Activated naive CD4-positive, alpha-beta T cell treated with Interleukin-2 at 50 U/mL for 16 hours (primary cell): ENCODE measurements around the gene RAP1A.
"Not testable (repeated sequence)": the region's sequence is repeated elsewhere in the genome, so short reads cannot be mapped to it uniquely, and the experiment has no call there.

Experiments used
- DNase-seq: peaks from one replicate; pipeline ENCODE4 v3.0.0-alpha.2; 2020

RAP1A gene

DNA sequence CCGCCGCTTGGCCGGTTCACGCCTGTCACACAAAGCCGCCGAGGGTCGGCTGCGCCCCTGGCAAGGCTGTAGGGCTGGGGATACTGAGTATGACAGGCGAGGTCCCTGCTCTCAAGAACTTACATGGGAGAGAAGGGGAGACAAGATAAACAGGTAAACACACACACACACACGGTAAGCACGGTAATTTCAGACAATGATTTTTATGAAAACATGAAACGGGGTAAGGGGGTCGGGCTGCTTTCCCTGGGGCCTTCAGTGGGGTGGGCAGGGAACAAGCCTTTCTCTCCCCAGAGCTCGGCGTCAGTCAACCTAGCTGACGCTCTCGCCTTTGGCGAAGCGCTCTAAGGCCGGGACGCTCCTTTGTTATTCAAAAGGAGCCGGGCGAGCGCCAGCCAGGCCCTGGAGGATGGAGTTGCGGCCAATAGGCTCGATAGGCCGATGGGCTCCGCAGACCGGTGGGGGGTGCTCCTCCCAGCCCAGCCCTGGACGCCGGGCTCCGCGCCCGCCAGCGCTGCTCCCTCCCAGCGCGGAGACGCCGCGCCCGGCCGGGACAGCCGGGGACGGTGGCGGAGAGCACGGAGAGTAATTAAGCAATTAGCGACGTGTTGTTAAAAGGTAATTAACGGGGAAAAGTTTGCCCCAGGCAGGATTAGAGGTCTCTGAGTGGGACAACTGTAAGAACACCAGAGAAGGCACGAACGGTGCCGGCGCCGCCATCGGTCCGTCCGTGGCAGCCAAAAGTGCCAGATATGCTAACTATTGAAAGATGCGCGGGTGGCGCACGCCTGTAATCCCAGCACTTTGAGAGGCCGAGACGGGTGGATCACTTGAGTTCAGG, 120.6 kb downstream of the RAP1A start:
- DNase-seq: peak; percentile 23

DNA sequence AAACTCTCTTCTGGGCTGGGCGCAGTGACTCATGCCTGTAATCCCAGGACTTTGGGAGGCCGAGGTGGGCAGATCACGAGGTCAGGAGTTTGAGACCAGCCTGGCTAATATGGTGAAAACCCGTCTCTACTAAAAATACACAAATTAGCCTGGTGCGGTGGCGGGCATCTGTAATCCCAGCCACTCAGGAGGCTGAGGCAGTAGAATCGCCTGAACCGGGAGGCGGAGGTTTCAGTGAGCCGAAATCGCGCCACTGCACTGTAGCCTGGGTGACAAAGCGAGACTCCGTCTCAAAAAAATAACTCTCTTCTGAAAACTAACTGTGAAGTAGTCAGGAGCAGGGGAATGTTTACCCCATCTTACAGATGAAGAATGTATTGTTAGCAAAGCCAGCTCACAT, 122.7 kb downstream of the RAP1A start:
- not testable (repeated sequence) for DNase-seq

DNA sequence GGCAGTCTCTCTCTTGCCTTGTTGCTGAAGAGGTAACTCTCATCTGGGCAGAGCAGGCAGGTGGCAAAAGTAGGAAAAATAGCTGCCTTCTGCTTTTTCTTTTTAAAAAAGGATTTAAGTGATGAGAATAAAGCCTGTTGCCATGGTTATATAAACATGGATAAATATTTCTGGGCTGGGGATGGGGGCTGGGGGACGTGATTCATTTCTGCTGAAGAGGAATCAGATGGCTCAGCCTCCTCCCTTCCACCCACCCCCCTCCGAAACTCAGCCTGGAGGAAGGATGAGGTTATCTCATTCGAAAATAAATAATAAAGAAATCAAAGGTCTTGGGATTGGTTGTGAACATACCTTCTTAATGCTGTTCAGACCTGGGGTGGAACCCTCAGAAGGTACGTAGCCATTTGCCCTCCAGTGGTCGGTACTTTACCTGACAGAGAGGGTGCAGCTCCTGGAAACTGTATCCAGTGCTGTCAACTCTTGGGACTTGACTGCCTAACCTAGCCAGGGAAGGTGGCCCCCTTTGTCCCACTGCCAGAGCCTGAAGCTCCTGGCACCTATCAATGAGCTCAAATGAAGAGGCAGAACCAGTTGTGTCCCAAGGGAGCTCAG, 123.5 kb downstream of the RAP1A start:
- DNase-seq: no peak

DNA sequence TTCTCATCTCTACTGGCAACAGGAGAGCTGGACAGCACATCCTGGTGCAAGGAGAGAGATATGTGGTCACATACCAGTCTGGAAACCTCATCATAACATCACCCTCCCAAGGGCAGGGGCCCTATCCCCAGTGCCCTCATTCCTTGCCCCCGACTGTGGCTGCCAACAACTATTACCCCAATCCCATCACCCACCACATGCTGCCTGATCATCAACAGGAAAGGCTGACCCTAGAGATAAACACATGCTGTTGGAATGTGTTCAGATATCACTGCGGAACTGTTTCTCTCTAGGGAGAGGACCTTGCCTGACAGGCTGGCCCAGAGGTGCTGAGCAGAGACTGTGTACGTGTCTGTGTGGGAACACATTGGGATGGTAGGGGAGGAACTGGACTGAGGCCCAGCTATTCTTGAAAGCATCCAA, 124.1 kb downstream of the RAP1A start:
- no peak for DNase-seq

DNA sequence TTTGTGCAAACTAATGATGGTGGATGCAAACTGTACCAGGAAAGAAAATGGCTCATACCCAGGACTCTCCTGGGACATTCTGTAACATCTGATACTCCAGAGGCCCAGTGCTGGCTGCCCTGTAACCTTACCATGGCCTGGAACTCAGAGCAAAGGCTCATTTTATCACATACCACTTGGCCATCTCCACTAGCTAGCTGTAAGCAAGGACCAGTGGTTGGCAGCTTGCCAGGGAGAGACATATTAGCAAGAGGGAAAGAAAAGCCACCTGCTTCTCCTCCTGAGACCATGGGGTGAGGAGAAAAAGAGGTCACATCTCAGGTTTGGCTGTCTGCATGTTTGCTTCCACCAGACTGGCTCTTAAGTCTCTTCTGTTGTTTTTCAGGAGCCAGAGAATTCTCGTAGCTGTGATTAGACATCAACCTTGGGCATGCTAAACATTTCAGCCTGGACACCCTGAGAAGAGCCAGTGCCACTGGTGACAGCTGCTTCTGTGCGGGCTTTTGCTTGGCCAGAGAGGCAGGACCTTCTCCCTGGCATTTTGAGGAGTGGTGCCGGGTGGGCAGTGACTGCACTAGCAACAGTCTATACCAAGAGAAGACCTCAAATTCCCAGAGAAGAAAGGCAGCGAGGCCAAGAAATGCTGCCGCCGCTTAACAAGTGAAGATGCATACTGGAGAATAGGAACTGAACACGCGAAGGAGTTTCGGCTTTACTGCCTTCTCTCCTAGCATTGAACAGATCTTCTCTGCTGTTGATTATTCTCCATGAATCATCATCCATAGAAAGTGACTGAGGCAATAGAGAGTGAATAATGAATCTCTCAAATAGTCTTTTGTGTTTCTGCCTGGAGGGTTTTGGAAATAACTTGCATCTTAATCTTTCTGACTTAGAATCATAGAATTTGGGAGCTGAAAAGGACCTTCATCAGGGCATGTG, 126.4 kb downstream of the RAP1A start:
- DNase-seq: no peak

DNA sequence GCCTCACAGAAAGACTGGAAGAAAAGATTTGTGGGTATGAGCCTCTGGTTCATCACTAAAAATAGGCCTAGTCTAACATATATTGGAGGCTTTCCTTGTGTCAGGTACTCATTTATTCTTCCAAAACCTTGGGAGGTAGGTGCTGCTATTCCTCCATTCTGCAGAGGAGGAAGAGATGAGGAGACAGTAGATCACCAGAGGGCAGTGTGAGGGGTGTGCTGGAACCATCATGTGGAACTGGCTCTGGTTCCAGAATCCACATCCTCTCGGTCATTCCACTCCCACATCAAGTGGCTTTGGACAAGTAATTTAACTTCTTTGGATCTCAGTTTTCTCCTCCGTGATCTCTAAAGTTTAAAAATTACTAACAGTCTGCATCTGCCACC, 127.0 kb downstream of the RAP1A start:
- no peak for DNase-seq

DNA sequence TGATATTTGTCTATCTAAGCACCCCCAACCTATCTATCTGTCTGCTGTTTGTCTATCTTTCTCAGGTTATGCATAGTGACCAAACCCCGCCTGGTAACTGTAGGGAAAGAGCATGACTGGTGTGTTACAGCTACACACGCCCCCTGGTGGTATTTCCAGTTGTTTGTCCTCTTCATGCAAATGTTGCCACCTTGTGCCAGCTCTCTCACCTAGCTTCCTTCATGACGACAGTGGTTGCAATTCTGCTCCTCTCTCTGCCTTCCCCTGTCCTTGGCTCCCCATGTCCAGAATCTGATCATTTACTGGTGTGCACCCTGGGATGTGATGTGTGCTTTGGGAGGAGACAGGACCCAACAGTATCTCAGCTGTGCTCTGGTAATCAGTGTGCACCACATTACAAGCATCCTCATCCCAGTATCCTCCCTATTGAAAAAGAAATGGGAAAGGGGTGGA, 127.7 kb downstream of the RAP1A start:
- peak; percentile 64 for DNase-seq

DNA sequence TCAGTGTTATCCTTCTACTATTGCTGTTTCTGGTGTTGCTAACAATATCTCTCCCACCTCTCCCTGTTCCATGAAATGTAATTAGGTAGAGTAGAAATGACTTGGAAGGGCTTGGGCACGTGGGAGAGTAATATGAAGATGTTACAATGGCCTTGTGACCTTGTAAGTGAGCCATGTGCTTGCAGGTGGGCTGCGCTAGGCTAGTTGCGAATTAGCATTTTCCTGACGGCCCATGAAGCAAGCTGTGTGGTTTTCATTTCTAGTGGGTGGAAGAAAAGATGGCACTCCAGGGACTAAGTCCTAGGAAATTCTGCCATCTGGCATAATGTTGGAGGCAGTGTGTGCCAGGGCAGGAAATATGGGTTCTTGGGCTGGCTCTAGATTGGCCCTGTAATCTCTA, 128.4 kb downstream of the RAP1A start:
- DNase-seq: no peak

DNA sequence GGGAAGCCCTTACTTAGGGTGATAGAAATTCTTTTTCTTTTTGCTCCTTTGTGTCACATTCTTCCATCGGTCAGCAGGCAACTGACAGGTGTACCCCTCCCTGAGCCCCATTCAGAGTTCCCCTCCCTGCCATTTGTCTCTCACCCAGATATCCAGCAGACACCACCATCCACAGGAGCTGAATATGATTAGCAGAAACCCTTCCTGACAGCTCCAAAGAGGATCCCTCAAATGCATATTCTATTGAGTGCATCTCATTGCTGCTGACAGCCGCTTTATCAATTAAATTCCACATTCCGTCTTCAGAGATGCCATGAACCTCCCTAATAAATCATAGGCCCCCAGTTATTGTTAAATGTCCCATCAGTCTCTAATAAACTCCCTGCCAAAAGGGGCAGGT, 130.0 kb downstream of the RAP1A start:
- DNase-seq: no peak

DNA sequence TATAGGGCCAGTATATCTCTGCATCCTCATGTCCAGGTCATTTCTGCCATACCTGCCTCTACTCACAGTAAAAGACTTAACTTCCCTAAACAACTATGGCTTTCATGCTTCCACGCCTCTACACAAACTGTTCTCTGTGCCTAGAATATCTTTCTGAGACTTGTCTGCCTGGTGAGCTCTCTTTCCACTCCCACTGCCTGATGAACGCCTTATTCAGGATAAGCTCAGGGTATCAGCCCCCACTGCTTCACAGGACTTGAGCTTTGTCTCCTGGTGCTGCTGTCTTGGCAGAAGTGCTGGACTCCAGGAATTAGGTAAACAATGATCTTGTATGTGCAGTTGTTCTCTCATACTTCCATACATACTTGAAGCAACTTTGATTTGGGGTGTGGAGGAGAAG, 131.3 kb downstream of the RAP1A start:
- DNase-seq: no peak

DNA sequence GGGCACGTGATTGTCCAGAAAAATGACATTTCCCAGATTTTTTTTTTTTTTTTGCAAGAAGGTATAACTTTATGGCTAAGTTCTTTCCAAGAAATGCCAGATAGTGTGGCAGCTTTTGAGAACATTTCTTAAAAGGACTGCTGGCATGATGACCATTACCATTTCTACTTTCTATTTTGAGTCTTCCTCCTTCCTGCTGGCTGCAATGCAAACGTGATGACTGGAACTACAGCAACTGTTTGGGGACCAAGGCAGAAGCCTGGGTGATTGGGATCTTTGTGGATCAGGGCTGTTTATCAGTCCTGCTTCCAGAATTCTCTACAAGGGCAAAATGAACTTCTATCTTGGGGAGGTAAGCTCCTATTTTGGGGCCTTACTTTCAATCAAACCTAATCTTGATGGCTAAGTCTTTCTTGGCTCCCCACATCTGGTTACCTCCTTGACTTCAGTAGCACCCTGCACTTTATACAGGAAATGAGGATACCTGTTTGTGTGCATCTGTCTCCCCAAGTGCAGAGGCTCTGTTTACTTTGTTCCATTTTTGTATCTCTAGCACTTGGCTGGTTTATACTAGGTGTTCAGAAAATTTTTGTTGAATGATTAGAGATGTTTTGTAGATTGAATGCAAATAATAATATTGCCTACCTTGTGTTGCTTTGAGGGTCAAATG, 132.5 kb downstream of the RAP1A start:
- no peak for DNase-seq

DNA sequence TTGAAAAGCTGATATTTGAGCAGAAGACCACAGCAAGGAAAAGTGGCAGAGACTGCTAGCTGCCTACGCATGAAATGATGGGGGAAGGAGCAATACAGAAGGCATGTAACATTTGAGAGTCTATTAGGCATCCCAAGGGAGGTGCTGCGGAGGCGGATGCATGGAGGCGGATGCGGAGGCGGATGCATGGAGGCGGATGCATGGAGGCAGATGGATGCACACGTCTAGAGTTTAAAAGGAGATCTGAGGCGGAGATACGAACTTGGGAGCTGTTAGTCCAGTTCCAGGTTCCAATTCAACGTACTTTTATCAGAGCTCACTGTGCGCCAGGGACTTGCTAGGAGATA, 135.4 kb downstream of the RAP1A start:
- DNase-seq: peak; percentile 40

DNA sequence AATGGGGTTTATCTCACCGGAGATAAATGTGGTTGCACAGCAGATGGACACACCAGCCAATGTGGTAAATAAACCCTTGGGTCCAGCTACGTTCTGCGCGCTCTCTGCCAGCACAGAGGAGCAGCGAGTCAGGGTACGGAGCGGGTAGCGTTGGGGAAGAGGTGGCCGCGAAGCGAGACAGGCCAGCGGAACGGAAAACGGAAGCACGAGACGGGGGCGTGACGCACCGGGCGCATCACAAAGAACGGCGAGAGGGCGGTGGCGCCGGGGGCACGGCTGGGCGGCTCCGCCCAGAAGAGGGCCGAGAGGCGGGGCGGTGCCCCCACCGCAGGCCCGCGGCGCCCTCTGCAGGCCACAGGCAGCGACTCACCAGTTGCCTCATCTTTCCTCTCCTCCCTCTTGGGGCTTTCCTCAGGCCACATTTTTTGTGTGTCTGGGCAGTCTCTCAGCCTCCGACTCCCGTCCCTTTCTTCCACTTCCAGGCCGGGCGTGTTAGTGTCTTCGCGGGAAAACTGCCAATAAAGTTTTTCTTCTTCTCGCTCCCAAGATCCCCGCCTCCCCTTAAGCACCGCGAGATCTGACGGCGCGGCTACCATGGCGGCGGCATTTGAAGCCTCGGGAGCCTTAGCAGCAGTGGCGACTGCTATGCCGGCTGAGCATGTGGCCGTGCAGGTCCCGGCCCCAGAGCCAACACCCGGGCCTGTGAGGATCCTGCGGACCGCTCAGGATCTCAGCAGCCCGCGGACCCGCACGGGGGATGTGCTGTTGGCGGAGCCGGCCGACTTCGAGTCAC, 135.9 kb downstream of the RAP1A start, which contains the start of gene DDX20:
TSS of gene DDX20 (plus strand) at position 571 of the 793 bp plus-strand sequence. CDS start at position 595, 24 bp downstream.
- peak; percentile 94 for DNase-seq

DNA sequence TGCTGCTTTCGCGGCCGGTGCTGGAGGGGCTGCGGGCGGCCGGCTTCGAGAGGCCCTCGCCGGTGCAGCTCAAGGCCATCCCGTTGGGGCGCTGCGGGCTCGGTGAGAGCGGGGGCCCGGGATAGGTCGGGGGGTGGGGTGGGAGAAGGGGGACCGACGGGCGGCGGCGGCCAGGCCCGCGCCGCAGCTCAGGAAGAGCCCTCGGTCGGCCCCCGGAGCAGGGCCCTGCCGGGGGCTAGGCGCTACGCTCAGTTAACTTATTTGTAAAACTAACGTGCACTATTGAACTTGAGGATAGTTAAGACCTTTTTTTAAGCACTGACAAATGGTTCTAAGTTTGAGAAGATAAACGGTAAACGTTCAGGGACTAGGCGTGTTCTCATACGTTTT, 136.5 kb downstream of the RAP1A start:
- DNase-seq: no peak

DNA sequence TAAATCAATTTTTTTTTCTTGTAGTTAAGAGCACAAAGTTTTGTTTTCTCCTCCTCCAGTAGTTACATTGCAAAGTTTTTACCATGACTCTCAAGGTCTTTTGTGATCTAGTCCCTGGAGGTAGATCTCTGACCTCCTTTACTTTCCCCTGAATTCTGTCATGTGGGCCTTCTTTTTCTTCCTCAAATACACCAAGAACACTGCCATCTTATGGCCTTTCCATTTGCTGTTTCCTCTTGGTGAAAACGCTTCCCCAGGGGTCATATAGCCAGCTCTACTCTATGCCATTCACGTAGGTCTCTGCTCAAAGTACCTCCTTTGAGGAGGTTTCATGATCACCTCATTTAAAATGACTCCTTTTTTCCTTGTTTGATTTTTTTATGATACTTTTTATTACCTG, 138.8 kb downstream of the RAP1A start:
- DNase-seq: no peak

DNA sequence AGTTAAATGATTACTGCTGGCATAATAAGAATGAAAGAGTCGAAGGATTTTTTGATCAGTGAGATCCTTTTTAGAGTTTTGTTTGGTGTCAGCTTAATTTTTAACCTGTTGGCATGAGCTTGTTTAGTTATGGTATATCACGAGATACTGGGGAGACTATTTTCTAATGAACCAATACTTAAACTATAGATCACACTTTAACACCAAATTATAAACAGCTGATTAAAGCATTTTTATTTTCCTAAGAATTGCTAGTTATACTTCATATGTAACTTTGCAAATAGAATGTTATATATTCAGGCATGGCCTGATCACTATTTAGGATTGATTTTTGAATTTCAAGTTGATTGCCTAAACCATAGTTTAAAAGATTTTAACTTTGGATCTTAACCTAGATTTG, 142.1 kb downstream of the RAP1A start:
- no peak for DNase-seq

DNA sequence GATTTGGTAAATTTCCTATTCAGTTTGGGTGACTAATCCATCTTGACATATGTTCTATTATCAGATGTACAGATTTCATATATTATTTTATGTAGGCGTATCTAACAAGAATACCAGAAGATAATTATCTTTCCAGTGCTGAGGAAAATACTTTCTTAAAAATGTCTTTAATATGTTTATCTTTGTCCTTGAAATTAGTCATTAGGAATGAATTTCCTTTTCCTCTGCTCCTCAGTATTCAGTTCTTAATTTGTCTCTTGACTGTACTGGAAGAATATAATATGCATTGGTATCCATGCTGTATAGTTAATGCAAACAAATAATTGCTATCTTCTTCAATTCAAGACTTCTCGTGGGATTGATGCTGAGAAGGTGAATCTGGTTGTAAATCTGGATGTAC, 142.7 kb downstream of the RAP1A start:
- no peak for DNase-seq
